Measurements from ENCODE around the gene TPST1.

GRCh38 chr7:66353547-66353946 is 148.4 kb downstream of the TPST1 start:
- no peak for TF ChIP-seq CTCF (IDR thresholded peaks at IDR 0.05)
- TF ChIP-seq POLR2AphosphoS5 (IDR thresholded peaks at IDR 0.05) = no peak
- TF ChIP-seq POLR2A (IDR thresholded peaks at IDR 0.05) = no peak
- no peak for TF ChIP-seq EP300 (IDR thresholded peaks at IDR 0.05)
